GM06990 (cell line): ENCODE results near the gene VPS4A.
A peak's percentile ranks its signal among the peaks of the same experiment; 100 is the strongest.

Experiments used
- DNase-seq: peaks from one replicate; pipeline ENCODE4 v3.0.0-alpha.2; 2011; ENCODE audit not compliant: insufficient read length; ENCODE audit errors: extremely low read depth
- H3K27me3 ChIP-seq: replicated peaks from 2 replicates; pipeline ENCODE4 v1.6.0; 2011; ENCODE audit warnings: low read length; ENCODE audit not compliant: control insufficient read depth, insufficient read depth
- H3K36me3 ChIP-seq: 2 replicates; pipeline ENCODE4 v1.5.1; 2011; ENCODE audit warnings: low read length; ENCODE audit not compliant: control insufficient read depth, insufficient read depth
- H3K4me3 ChIP-seq: replicated peaks from 2 replicates; pipeline ENCODE4 v1.5.1; 2011; ENCODE audit warnings: low read depth, mild to moderate bottlenecking, control low read depth, low read length
- TF ChIP-seq, protein P1 (sequence below): IDR thresholded peaks from 2 replicates; pipeline ENCODE4 v1.5.1; 2011; ENCODE audit warnings: low read length, control low read depth, mild to moderate bottlenecking, inconsistent platforms; ENCODE audit not compliant: insufficient read depth, poor library complexity, severe bottlenecking

VPS4A gene

GRCh38 chr16:69310653-69311532 is at the start of gene VPS4A:
Gene VPS4A, plus strand, starts transcription at chr16:69311350. Its CDS starts 162 bp downstream, at chr16:69311512.
- DNase-seq, result peak; percentile 98
- TF ChIP-seq, protein P1, sequence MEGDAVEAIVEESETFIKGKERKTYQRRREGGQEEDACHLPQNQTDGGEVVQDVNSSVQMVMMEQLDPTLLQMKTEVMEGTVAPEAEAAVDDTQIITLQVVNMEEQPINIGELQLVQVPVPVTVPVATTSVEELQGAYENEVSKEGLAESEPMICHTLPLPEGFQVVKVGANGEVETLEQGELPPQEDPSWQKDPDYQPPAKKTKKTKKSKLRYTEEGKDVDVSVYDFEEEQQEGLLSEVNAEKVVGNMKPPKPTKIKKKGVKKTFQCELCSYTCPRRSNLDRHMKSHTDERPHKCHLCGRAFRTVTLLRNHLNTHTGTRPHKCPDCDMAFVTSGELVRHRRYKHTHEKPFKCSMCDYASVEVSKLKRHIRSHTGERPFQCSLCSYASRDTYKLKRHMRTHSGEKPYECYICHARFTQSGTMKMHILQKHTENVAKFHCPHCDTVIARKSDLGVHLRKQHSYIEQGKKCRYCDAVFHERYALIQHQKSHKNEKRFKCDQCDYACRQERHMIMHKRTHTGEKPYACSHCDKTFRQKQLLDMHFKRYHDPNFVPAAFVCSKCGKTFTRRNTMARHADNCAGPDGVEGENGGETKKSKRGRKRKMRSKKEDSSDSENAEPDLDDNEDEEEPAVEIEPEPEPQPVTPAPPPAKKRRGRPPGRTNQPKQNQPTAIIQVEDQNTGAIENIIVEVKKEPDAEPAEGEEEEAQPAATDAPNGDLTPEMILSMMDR, result peak; percentile 83
- Histone ChIP-seq H3K4me3 (peak within 1 kb of the TSS; percentile 93), H3K36me3 (peaks cover 8% of the 10 kb centered on the region), H3K27me3 (no peaks in the 10 kb centered on the region)

DNA sequence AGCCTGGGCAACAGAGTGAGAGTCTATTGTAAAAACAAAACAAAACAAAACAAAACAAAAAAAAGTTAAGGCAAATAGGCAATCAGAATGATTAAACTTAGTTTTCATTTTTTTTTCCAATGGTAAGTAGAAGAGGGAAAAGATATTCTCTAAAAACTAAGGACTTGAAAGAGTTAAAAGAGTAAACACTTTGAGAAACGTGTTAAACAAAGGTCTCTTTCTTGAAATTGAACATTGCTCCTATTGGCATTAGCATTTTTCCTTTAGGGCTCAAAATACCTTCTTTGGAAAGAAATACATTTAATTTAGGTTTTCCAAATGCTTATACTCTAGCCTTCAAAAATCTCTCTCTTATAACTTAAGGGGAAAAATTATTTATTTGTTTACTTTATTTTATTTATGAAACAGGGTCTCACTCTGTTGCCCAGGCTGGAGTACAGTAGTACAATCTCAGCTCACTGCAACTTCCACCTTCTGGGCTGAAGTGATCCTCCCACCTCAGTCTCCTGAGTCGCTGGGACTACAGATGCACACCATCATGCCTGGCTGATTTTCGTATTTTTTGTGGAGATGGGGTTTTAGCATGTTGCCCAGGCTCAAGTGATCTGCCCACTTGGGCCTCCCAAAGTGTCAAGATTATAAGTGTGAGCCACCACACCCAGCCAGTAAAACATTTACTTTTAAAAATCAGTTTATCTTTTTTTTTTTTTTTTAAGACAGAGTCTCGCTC is 44.7 kb upstream of the VPS4A start:
- no peak for DNase-seq
- no peak overlapping the region for H3K4me3 ChIP-seq
- TF ChIP-seq, protein P1, result no peak
- no peaks in the 10 kb centered on the region for H3K36me3 ChIP-seq
- no peaks in the 10 kb centered on the region for H3K27me3 ChIP-seq

- TF ChIP-seq, protein P1, result no peak
- H3K36me3 ChIP-seq, result no peaks in the 10 kb centered on the region
- H3K27me3 ChIP-seq, result no peaks in the 10 kb centered on the region
- H3K4me3 ChIP-seq, result no peak overlapping the region
- no peak for DNase-seq
Measured at GRCh38 chr16:69267633-69268032, 43.5 kb upstream of the VPS4A start.

DNA sequence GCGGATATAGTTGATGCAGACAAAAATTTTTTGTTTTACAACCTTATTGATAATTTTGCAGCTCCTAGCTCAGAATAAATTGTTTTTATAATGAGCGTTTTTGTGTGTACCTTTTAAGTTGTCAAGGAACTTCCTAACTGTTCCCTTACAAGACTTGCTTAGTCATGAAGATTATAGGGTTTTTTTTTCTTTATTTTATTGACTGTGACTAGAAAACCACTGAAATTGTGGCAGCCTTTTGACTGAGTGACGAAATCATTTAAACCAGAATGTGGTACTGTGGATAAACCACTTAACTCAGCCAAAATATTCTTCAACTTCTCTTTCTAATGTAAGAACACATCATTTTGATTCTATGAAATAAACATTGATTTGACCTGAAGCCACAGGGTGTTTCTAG is 40.8 kb upstream of the VPS4A start:
- H3K27me3 ChIP-seq, result no peaks in the 10 kb centered on the region
- no peaks in the 10 kb centered on the region for H3K36me3 ChIP-seq
- TF ChIP-seq, protein P1, result no peak
- DNase-seq, result no peak
- H3K4me3 ChIP-seq, result no peak overlapping the region

DNA sequence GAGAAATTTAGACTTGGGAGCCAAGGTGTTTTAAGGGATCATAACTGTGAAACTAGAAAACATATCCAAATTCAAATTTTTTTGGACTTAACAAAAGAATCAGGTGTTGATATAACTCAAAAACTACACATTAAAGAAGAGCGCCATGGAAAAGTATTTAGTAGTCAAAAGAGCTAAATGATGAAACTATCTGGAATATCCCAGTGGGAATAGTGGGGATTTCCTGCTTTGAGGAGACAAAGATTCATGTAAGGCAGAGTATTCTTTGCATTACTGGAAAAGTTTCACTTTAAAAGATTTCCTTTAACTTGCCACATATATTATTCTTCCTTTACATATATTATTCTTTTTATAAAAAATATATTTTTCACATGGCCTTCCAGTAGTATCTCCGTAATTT is 40.3 kb upstream of the VPS4A start:
- TF ChIP-seq, protein P1, result no peak
- H3K4me3 ChIP-seq, result no peak overlapping the region
- no peak for DNase-seq
- no peaks in the 10 kb centered on the region for H3K27me3 ChIP-seq
- no peaks in the 10 kb centered on the region for H3K36me3 ChIP-seq
